Superior temporal gyrus (tissue), 1 donor: ENCODE results near the gene YRDC.
A peak's percentile ranks its signal among the peaks of the same experiment; 100 is the strongest.

Experiments used
- DNase-seq: peaks from one replicate; pipeline ENCODE4 v3.0.0-alpha.2; 2016; ENCODE audit errors: extremely low spot score

The YRDC gene

DNA sequence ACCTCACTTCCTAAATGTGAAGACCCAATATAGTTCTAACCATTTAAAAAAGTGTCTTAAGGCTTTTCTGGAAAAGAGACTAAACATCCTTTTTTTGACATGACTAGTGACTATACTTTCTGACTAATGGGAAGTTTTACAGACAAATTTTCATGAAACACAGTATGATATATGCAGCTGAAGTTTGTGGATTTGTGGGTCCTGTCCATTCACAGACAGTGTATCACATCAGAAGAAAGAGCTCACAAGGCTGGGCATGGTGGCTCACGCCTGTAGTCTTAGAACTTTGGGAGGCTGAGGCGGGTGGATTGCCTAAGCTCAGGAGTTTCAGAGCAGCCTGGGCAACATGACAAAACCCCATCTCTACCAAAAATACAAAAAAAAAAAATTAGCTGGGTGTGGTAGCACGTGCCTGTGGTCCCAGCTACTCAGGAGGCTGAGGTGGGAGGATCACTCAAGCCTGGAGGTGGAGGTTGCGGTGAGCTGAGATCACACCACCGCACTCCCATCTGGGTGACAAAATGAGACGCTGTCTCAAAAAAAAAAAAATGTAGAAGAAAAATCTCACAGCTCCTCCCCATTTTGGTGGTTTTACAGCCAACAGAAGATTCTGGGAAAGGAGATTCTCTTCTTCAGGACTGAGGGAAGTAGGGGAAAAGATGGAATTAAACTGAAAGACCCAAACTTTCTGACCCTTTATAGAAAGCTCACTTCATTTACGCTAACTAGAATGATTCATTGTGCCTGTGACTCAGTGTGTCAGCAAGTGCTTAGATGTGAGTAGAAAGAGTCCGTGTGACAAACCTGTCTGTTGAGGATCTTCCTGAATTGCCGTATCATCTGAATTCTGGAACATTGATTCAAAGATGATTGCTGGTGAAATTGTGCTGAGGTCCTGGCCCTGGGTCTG lies 15.2 kb upstream of the YRDC start:
- no peak for DNase-seq

DNA sequence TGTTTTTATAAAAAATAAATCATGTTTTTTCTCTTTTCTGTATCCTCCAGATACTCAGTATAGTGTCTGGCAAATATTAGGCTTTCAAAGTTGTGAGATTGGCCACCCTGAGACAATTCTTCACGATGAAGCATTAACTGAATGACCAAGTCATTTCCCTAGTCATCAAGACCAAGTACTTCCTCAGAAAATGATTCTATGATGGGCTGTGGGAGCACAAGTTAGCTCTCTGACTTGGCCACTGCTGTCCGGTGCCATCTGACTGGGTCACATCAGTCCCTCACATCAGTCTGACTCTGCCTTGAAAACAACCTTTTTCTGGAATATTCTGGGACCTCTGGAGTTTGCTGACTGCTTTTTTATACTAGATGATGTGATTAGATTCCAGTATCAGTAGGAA lies 13.5 kb upstream of the YRDC start:
- no peak for DNase-seq

DNA sequence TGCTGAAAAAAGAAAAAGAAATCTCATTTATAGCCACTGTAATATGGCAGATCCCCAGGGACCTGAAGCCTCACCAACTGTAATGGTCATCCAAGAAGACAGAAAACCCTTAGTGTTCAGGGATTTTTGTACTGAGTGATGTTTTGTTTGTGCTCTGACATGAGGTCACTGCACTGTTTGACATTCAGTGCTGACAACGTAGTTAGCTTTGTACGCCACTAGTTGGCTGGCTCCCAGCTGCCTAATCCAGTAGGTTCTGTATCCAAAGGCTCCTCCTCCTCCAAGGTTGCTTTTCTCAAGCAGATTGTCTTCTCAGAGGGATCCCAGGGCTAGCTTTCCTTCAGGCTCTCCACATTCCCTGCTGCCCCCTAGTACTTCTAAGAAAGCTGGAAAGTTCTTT lies 9.5 kb upstream of the YRDC start:
- peak; percentile 86 for DNase-seq

DNA sequence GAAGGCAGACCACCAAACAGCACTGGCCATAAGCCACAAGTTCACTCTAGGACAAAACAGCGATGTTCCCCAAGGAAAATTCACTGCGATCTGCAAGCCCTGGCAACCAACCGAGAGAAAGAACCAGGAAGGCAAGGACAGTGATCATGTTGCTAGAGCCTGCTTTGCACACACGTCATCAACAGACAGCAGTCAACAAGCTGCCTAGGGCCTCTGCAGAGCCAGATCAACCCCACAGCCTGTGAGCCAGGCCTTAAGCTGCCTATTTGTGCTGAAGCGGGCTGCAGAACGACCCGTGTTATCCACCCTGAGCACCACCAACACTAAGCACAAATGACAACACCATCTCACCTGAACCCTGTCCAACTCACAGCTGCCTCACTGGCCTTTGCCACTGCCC lies 6.2 kb upstream of the YRDC start:
- DNase-seq = peak; percentile 75

DNA sequence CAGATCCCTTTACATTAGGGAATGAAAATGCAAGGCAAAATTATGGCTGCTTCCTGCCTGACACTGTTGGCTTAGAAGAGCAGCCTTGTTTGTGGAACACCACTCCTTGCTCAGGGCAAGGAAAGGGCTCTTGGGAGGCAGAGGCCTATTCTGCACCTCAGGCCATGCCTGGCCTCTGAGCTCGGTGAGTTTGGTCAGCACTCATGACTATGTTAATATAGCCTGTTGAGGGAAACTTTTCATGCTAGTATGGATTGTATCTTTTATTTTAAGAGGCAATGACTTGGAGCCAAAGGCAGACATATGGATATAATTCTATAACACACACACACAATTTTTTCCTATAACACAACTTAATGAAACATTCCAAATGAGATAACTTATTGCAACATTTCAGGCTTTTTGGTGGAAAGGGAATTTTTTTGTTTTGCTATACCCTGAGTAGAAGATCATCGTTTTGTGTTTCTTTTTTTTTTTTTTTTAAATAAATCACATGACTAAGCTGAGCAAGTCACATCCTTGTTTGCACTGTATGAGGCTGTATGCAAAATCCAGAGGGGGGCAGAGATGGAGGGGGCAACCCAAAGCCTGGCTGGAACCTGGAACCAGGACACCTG lies 5.6 kb upstream of the YRDC start:
- DNase-seq = peak; percentile 13

DNA sequence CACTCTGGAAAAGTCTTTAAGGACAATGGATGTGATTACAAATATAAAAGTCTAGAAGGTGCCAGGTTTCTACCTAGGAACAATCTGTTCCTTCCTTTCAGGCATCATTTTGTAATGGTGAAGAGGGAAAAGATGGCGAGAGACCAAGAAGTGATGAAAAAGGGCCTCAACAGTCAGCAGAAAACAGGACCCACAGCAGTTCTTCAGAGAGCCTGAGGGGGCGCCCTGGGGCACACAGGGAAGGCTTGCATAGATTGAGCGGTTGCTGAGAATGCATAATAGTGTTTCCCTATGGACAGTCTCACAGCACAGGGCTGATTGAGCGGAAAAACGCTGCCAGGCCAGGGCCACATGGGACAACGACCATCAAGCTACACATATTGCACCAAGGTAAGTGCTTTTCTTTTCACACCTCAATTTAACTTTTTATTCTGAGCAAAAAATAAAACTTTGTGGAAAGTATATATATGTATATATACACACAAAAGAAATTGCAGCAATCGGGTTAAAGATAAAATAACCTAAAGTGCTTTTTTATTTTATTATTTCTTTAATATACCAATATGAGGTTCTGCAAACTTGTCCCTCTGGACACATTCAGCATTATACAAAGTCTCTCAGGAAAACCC lies 3.1 kb upstream of the YRDC start:
- peak; percentile 86 for DNase-seq

DNA sequence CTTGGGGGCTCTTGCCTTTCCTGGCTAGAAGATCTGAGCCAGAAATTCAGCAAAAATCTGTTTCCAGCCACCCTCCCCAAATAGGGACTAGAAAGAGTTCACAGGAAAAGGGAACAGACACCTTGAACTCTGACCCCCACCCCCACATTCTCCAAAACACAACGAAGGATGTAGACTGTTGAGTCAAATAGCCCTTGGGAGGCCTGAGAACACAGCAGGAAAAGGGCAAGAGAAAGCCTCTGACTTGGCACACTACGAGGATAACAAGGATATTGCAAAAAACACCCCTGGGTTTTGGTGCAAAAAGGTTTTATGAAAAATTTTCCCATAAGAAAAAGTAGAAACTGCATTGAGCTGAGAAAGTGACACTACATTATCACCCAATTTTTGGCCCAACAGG lies 1.9 kb upstream of the YRDC start:
- DNase-seq = no peak

DNA sequence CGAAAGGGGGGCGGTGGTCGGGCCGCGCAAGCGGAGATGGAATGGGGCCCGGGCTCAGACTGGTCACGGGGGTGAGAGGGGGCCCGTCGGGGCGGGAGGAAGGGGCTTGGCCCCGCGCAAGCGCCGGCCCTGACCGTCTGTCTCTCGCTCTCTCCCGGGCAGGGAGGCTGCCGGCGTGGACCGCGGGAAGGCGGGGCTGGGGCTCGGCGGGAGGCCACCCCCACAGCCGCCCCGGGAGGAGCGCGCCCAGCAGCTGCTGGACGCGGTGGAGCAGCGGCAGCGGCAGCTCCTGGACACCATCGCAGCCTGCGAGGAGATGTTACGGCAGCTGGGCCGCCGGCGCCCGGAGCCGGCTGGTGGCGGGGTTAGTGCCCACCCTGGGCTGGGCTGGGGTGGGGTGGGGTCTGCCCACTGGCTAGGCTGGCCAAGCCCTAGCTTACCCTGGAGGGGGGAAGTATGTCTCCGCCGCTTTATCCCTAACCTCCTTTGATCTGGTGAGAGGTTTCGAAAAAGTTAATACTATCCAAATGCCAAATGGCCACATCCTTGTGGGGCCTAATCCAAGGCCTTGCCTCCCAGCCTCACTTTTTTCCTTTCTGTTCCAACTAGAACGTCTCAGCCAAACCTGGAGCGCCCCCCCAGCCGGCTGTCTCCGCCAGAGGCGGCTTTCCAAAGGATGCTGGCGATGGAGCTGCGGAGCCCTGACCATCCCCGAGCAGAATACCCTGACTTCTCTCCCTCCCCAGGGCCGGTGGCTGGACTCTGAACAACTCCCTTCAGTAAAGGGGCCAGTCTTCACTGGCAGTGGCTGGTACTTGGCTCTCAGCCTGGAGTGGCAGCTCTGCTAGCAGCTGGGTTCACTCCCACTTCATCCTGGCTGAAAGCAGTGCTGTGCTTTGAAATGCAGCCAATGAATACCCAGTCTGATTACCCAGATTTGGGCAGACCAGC lies 636 bp upstream of the YRDC start:
- DNase-seq = peak; percentile 95

DNA sequence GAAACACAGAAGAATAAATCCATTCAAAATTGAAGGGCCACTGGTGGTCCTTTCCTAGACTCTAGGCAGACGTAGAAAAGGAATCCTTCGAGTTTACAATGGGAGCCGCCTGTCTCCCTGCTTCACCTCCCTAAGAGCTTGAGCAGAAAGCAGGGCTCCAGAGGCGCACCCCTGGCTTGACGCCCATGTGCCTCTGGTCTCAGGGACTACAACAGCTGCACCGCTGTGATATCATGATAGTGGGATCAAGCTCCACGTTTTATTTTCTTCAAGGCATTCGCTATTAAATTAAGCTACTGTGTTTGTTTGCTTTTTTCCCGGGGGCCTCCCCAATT lies 821 bp downstream of the YRDC start:
- no peak for DNase-seq

DNA sequence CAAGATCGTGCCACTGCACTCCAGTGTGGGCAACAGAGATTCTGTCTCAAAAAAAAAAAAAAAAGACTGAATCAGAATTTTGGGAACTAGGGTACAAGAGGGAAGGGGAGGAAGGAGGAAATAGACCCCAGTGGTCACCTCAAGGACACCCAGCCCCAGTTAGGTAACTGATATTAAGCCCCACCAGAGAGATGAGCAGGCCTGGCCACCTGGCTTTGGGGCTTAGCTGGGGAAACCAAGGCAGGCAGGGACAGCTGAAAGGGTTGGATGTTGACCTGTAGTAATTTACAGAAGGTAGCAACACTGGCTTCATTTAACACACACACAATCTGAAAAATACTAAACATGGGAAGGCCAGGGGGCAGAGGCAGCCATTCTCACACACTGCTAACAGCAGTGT lies 5.6 kb downstream of the YRDC start:
- DNase-seq = no peak

DNA sequence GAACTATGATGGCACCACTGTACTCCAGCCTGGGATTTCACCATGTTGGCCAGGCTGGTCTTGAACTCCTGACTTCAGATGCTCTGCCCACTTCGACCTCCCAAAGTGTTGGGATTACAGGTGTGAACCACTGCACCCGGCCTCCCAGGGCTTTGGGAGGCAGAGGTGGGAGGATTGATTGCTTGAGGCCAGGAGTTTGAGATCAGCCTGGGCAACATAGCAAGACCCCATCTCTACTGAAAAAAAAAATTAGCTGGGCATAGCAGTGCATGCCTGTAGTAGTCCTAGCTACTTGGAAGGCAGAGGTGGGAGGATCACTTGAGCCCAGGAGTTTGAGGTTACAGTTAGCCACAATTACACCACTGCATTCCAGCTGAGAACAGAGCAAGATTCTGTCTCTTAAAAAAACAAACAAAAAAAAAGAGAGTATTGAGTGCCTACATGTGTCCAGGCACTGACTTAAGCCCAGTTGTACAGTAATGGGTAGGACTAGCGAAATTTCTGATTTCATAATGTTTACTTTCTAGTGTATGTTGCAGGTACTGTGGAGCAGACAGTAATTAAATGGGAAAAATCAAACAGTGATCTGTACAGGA lies 10.2 kb downstream of the YRDC start:
- DNase-seq = no peak

DNA sequence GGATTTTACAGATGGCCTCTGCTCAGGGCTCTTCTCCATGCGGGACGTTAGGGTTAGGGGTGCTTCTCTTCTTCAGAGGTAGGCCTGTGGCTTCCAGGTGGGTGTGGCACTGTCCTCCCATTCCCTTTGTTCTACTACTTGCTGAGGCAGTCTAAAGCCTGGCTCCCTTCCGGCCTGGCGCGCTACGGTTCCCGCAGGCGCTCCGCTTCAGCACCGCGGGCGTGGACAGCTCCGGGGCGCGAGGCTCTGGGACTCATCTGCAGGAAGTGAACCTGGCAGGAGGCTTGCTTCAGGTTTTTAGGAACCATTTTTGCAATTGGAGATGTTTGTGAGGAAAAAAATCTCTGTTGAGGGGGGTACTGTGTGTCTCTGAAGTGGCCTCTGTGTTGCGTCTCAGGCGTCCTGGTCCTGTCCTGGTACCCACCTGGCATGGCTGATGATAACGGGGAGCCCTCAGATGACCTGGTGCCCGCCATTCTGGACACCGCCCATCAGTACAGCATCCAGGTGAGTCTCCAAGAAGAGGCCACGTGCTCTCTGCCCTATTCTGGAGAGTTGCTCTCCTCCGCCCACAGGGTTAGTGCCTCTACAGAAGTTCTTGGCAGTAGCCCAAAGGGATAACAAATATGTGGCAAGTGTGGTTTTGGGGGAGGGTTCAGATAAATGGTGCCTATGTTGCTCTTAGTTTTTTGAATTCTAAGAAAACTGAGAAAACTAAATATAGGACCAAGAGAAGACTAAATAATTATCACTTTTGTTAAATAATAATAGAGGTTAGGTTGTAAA lies 12.5 kb downstream of the YRDC start:
- DNase-seq = peak; percentile 37

DNA sequence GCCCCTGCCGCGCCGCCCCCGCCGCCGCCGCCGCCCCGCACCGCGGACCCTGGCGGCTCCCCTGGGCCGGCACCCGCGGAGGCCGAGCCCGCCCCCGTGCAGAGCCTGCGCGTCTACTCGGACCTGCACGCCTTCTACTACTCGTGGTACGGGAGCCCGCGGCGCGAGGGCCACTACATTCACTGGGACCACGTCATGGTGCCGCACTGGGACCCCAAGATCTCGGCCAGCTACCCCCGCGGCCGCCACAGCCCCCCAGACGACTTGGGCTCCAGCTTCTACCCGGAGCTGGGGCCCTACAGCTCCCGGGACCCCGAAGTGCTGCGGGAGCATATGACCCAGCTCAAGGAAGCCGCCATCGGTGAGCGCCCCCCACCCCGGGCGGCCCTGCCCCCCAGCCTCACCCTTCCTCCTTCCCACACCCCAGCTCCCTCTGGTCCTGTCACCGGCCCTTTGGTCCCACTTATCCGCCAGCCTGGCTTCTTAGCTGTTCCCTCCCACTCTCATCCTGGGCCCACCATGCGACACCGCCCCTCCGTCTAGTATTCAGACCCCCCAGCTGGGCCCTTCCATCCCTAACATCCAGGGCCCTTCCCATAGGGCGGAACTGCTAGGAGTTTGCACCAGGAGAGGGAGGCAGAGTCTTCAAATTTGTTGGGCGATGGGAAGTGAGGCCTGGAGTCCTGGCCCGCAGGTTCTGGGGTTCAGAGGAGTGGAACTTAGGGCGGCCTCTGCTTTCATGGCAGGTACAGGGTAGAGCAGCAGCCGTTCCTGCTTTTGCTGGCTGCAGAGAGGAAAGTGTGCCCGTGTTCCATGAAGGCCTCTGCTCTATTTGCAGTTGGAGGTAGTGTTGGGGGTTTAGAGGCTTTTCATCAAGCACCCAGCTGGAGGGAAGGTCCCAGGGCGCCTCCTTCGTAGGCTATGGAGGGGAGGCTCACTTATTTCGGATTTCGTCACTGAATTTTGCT lies 13.4 kb downstream of the YRDC start:
- peak; percentile 17 for DNase-seq

DNA sequence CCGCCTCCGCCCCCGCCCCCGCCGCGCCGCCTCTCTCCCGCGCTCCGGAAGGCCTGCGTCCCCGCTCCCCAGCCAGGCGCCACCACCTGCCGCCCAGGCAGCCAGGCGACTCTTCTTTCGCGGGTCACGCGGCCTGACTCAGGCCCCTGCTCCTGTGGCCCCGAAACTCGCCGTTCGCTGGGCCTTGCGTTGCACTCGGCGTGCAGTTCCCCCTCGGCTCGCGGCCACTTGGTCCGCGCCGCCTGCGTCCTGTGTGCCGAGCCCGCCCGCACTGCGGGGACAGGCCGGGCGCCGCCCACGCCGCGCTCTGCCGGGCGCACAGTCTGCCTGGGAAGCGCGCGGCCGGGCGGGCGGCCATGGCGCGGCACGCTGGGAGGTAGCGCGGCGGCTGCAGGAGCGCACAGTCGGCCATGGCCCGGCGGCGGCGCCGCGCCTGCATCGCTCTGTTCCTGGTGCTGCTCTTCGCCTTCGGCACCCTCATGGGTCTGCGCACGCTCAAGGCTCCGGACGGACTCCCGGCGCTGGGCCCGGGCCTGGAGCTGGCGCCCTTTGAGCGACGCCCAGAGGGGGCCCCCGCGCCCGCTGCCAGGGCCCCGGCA lies 14.1 kb downstream of the YRDC start, which contains the start of gene MANEAL:
Gene MANEAL (plus strand): TSS at position 75 of the 599 bp plus-strand sequence. CDS start 336 bp downstream, at position 411.
- peak; percentile 33 for DNase-seq

DNA sequence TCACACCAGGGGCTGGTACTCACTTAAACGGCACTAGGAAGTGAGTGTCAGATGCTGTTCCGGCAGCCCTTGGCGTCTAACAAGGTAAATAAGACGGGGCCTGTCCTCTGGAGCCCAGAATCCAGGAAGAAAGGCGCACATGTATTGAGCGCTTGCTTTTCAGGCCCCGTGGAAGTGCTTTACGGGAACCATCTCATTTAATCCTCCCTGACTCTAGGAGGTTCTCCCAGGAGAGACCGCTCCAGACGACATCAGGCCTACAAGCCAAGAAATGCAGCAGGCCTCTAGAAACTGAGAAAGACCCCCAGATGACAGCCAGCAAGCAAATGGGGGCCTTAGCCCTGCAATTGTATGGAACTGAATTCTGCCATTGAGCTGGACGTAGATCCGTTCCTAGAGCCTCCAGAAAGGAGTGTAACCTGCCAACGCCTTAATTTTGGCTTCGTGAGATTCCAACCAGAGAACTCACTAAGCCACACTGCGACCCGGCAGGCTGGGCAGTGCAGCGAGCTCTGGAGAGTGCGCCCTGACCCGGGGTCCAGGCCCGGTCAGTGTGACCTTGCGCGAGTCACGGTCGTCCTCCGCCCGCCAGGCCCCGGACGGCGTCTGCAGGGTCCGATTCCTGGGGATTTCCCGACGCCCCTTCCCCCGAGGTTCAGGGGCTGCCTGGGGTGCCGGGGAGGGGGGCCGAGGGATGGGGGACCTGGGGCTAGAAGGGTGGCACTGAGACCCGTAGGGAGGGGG lies 14.9 kb downstream of the YRDC start:
- DNase-seq = no peak

DNA sequence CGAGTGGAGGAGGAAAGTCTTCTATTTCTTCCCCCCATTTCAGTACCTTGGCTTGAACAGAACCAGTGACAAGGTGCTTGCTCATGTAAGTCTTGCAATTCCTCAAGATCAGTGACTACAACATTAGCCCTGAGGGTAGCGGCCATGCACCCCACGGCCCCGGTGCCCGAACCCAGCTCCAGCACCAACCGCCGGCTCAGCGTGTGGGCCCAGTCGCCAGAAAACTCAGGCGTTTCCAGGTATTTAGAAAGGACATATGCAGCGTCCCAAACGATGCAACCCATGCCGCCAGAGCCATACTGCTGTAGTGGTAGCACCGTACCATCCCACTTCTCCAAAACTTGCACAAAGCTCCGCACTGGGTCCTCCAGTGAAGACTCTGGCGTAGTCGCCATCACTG lies 25.5 kb downstream of the YRDC start:
- DNase-seq = no peak

DNA sequence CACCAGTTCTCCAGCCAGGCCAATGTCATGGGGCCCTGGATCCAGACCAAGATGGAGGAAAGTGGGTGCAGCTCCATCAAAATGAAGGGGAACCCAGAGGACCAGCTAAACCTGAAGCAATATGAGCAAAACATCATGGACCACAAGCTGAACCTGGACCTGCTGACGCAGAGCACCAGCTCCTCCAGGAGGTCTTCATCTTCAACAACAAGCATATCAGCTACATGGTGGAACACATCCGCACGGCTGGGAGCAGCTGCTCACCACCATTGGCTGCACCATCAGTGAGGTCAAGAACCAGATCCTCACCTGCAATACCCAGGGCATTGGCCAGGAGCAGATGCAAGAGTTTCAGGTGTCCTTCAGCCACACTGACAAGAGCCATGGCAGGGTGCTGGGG lies 29.4 kb downstream of the YRDC start:
- DNase-seq = no peak

DNA sequence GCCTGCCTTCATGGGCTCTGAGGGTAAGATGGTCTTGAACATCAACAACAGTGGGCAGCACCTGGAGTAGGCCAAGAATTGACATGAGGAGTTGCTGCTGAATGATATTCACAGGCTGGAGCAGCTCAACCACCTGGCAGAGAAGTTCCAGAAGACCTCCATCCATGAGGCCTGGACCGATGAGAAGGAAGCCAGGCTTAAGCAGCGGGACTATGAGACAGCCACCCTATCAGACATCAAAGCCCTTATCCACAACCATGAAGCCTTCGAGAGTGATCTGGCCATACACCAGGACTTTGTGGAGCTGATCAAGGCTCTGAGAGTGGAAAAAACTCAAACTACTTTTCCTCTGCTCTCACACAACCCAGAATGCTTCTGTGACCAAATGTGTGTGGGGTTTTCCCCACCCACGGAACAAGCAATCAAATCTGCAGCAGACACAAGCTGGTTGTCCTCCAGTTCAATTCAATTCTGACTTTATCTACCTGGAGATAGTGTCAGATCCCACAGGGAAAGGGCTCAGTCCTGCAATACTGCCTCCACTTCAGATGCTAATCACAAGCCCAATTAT lies 31.0 kb downstream of the YRDC start:
- no peak for DNase-seq
